ENCODE measurements around the gene ABCC4. TPM values are rescaled to one million over a fixed set of nuclear protein-coding genes. Genes with fewer than 3 reads are reported as not detected.

The ABCC4 gene
- total RNA-seq, 1 donor from 2014 or later = 13.3 TPM

GRCh38 chr13:95164830-95165229, 136.4 kb downstream of the ABCC4 start:
- Histone ChIP-seq H3K27me3 (no peaks in the 10 kb centered on the region), H3K36me3 (no peaks in the 10 kb centered on the region), H3K27ac (no peak overlapping the region), H3K4me3 (no peak overlapping the region), H3K4me1 (no peaks in the 10 kb centered on the region), H3K9me3 (no peaks in the 10 kb centered on the region)
- intact Hi-C loops (cut with DNase I) = no loop called here
- no peak for TF ChIP-seq POLR2AphosphoS5 (IDR thresholded peaks at IDR 0.05; ENCODE audit: insufficient read depth in 1 of 2, low read depth in 1 of 2)
- no peak for TF ChIP-seq POLR2A (IDR thresholded peaks at IDR 0.05)
- no peak for TF ChIP-seq CTCF (IDR thresholded peaks at IDR 0.05)
- DNase-seq (ENCODE audit: extremely low spot score in 2 of 2) = no peak

- H3K4me1 ChIP-seq = no peaks in the 10 kb centered on the region
- no peaks in the 10 kb centered on the region for H3K27me3 ChIP-seq
- no peaks in the 10 kb centered on the region for H3K9me3 ChIP-seq
- no peak for DNase-seq (ENCODE audit: extremely low spot score in 2 of 2)
- no peak overlapping the region for H3K27ac ChIP-seq
- no peak overlapping the region for H3K4me3 ChIP-seq
- H3K36me3 ChIP-seq = no peaks in the 10 kb centered on the region
- TF ChIP-seq POLR2AphosphoS5 (IDR thresholded peaks at IDR 0.05; ENCODE audit: insufficient read depth in 1 of 2, low read depth in 1 of 2) = no peak
- TF ChIP-seq CTCF (IDR thresholded peaks at IDR 0.05) = no peak
- no peak for TF ChIP-seq POLR2A (IDR thresholded peaks at IDR 0.05)
- intact Hi-C loops (cut with DNase I) = no loop called here
These were observed 140.9 kb downstream of the ABCC4 start for GRCh38 chr13:95160112-95160906.

GRCh38 chr13:95159458-95159857, 141.8 kb downstream of the ABCC4 start:
- intact Hi-C loops (cut with DNase I) = no loop called here
- TF ChIP-seq POLR2AphosphoS5 (IDR thresholded peaks at IDR 0.05; ENCODE audit: insufficient read depth in 1 of 2, low read depth in 1 of 2) (no peak), POLR2A (IDR thresholded peaks at IDR 0.05) (no peak), CTCF (IDR thresholded peaks at IDR 0.05) (no peak)
- no peaks in the 10 kb centered on the region for H3K4me1 ChIP-seq
- H3K27ac ChIP-seq = no peak overlapping the region
- no peaks in the 10 kb centered on the region for H3K36me3 ChIP-seq
- H3K9me3 ChIP-seq = no peaks in the 10 kb centered on the region
- no peaks in the 10 kb centered on the region for H3K27me3 ChIP-seq
- no peak for DNase-seq (ENCODE audit: extremely low spot score in 2 of 2)
- no peak overlapping the region for H3K4me3 ChIP-seq

GRCh38 chr13:95156208-95156607, 145.0 kb downstream of the ABCC4 start:
- H3K27me3 ChIP-seq = no peaks in the 10 kb centered on the region
- no peaks in the 10 kb centered on the region for H3K4me1 ChIP-seq
- H3K9me3 ChIP-seq = no peaks in the 10 kb centered on the region
- H3K36me3 ChIP-seq = no peaks in the 10 kb centered on the region
- no peak for TF ChIP-seq POLR2AphosphoS5 (IDR thresholded peaks at IDR 0.05; ENCODE audit: insufficient read depth in 1 of 2, low read depth in 1 of 2)
- TF ChIP-seq CTCF (IDR thresholded peaks at IDR 0.05) = no peak
- TF ChIP-seq POLR2A (IDR thresholded peaks at IDR 0.05) = no peak
- DNase-seq (ENCODE audit: extremely low spot score in 2 of 2) = no peak
- no peak overlapping the region for H3K27ac ChIP-seq
- no peak overlapping the region for H3K4me3 ChIP-seq
- intact Hi-C loops (cut with DNase I) = no loop called here

- H3K36me3 ChIP-seq = no peaks in the 10 kb centered on the region
- no peak for TF ChIP-seq CTCF (IDR thresholded peaks at IDR 0.05)
- TF ChIP-seq POLR2A (IDR thresholded peaks at IDR 0.05) = no peak
- no peak for TF ChIP-seq POLR2AphosphoS5 (IDR thresholded peaks at IDR 0.05; ENCODE audit: insufficient read depth in 1 of 2, low read depth in 1 of 2)
- H3K27me3 ChIP-seq = no peaks in the 10 kb centered on the region
- H3K27ac ChIP-seq = no peak overlapping the region
- H3K9me3 ChIP-seq = no peaks in the 10 kb centered on the region
- no peaks in the 10 kb centered on the region for H3K4me1 ChIP-seq
- intact Hi-C loops (cut with DNase I) = no loop called here
- DNase-seq (ENCODE audit: extremely low spot score in 2 of 2) = no peak
- H3K4me3 ChIP-seq = no peak overlapping the region
These were observed 145.7 kb downstream of the ABCC4 start for GRCh38 chr13:95155504-95155903.

Data from vagina (tissue), 2 donors.